PFSK-1 (cell line): ENCODE measurements around the gene ABCC4.

Source experiments
- FOXP2 ChIP-seq: optimal IDR thresholded peaks from 2 replicates; pipeline ENCODE3; 2011; ENCODE audit warnings: borderline replicate concordance, control low read depth, inconsistent platforms; ENCODE audit not compliant: insufficient read depth; ENCODE audit errors: extremely low read length, extremely low read depth
- POLR2AphosphoS5 ChIP-seq: IDR thresholded peaks from 2 replicates; pipeline ENCODE4 v1.6.1; 2012; ENCODE audit warnings: low read depth, mild to moderate bottlenecking, control low read depth, low read length, moderate library complexity
- REST ChIP-seq, 2 experiments: IDR thresholded peaks; 2 replicates each; pipeline versions ENCODE4 v1.6.1 to v1.8.0; 2011 to 2012; ENCODE audit warnings: low read depth in 2 of 2, low read length in 2 of 2, control low read depth in 1 of 2, inconsistent platforms in 1 of 2, mild to moderate bottlenecking in 1 of 2, moderate library complexity in 1 of 2; ENCODE audit not compliant: insufficient read depth in 1 of 2
- SIN3A ChIP-seq: IDR thresholded peaks from 2 replicates; pipeline ENCODE4 v1.6.1; 2012; ENCODE audit warnings: mild to moderate bottlenecking, low read length, moderate library complexity, borderline replicate concordance; ENCODE audit not compliant: insufficient read depth
- TAF1 ChIP-seq: IDR thresholded peaks from 2 replicates; pipeline ENCODE4 v1.6.1; 2012; ENCODE audit warnings: low read length, control low read depth, borderline replicate concordance; ENCODE audit not compliant: insufficient read depth

The ABCC4 gene

GRCh38 chr13:95176611-95177259 lies 124.5 kb downstream of the ABCC4 start:
- TF ChIP-seq SIN3A = no peak
- no peak for TF ChIP-seq REST (IDR thresholded peaks at IDR 0.05; ENCODE audit: insufficient read depth in 1 of 2, low read depth in 2 of 2, low read length in 2 of 2)
- TF ChIP-seq POLR2AphosphoS5 = no peak
- no peak for TF ChIP-seq TAF1
- TF ChIP-seq FOXP2 = no peak

GRCh38 chr13:95174517-95174916 lies 126.7 kb downstream of the ABCC4 start:
- TF ChIP-seq TAF1 (no peak), POLR2AphosphoS5 (no peak)

- TF ChIP-seq POLR2AphosphoS5 (no peak), SIN3A (no peak), FOXP2 (no peak), REST (IDR thresholded peaks at IDR 0.05; ENCODE audit: insufficient read depth in 1 of 2, low read depth in 2 of 2, low read length in 2 of 2) (no peak), TAF1 (no peak)
Measured at GRCh38 chr13:95168191-95168590, 133.1 kb downstream of the ABCC4 start.

- no peak for TF ChIP-seq REST (IDR thresholded peaks at IDR 0.05; ENCODE audit: insufficient read depth in 1 of 2, low read depth in 2 of 2, low read length in 2 of 2)
- TF ChIP-seq FOXP2 = no peak
- no peak for TF ChIP-seq SIN3A
- TF ChIP-seq TAF1 = no peak
- no peak for TF ChIP-seq POLR2AphosphoS5
Measured at GRCh38 chr13:95164830-95165229, 136.4 kb downstream of the ABCC4 start.

GRCh38 chr13:95160112-95160906 lies 140.9 kb downstream of the ABCC4 start:
- TF ChIP-seq FOXP2 = no peak

- TF ChIP-seq POLR2AphosphoS5 (no peak), TAF1 (no peak), REST (IDR thresholded peaks at IDR 0.05; ENCODE audit: insufficient read depth in 1 of 2, low read depth in 2 of 2, low read length in 2 of 2) (no peak), SIN3A (no peak), FOXP2 (no peak)
Measured at GRCh38 chr13:95159458-95159857, 141.8 kb downstream of the ABCC4 start.
